KMS-11 (cell line): Measurements from ENCODE around the gene BCO1.
"Not testable (repeated sequence)": the region's sequence is repeated elsewhere in the genome, so short reads cannot be mapped to it uniquely, and the experiment has no call there.

Experiments used
- H2AFZ ChIP-seq: fragments of 200-600 bp; sonication (generic); 2 replicates; pipeline ENCODE4 v1.6.1; 2016; ENCODE audit warnings: antibody characterized with exemption, mixed run types, low read depth
- H3K27ac ChIP-seq: fragments of 200-600 bp; sonication (generic); 2 replicates; pipeline ENCODE4 v1.6.1; 2016; ENCODE audit warnings: mild to moderate bottlenecking, mixed run types
- H3K27me3 ChIP-seq: fragments of 200-600 bp; sonication (generic); 2 replicates; pipeline ENCODE4 v1.6.1; 2017; ENCODE audit warnings: mild to moderate bottlenecking, low read depth, mixed run types, moderate library complexity; ENCODE audit not compliant: insufficient read depth
- H3K36me3 ChIP-seq: fragments of 200-600 bp; sonication (generic); 2 replicates; pipeline ENCODE4 v1.6.1; 2017; ENCODE audit warnings: mild to moderate bottlenecking, mixed run types; ENCODE audit not compliant: insufficient read depth
- H3K4me1 ChIP-seq: fragments of 200-600 bp; sonication (generic); 2 replicates; pipeline ENCODE4 v1.6.1; 2016; ENCODE audit warnings: mild to moderate bottlenecking, low read depth, mixed run types; ENCODE audit not compliant: poor library complexity, severe bottlenecking
- H3K4me2 ChIP-seq: fragments of 200-600 bp; sonication (generic); 2 replicates; pipeline ENCODE4 v1.7.0; 2016; ENCODE audit warnings: mild to moderate bottlenecking, mixed run types
- H3K4me3 ChIP-seq: fragments of 200-600 bp; sonication (generic); IDR thresholded peaks from 2 replicates; pipeline ENCODE4 v1.6.1; 2017; ENCODE audit warnings: low read depth, low read length, mixed read lengths; ENCODE audit not compliant: insufficient read depth
- H3K79me2 ChIP-seq: fragments of 200-600 bp; sonication (generic); 2 replicates; pipeline ENCODE4 v1.6.1; 2016; ENCODE audit warnings: low read depth, mixed run types; ENCODE audit not compliant: insufficient read depth
- H3K9ac ChIP-seq: fragments of 200-600 bp; sonication (generic); 2 replicates; pipeline ENCODE4 v1.6.1; 2016; ENCODE audit warnings: mild to moderate bottlenecking, mixed run types
- H4K20me1 ChIP-seq: fragments of 200-600 bp; sonication (generic); 2 replicates; pipeline ENCODE4 v1.6.1; 2016; ENCODE audit warnings: mild to moderate bottlenecking, mixed run types; ENCODE audit not compliant: insufficient read depth
- CTCF ChIP-seq: fragments of 200-600 bp; sonication (generic); conservative IDR thresholded peaks from 2 replicates; pipeline ENCODE4 v1.6.1; 2017; ENCODE audit warnings: low read depth, mild to moderate bottlenecking, antibody characterized with exemption, low read length, moderate library complexity, mixed read lengths

The BCO1 gene

GRCh38 chr16:81216706-81217105 lies 21.8 kb upstream of the BCO1 start:
- no peak overlapping the region for H2AFZ ChIP-seq
- H4K20me1 ChIP-seq, result no peaks in the 10 kb centered on the region
- H3K4me3 ChIP-seq, result no peak overlapping the region
- no peaks in the 10 kb centered on the region for H3K4me1 ChIP-seq
- no peaks in the 10 kb centered on the region for H3K27me3 ChIP-seq
- no peak overlapping the region for H3K4me2 ChIP-seq
- no peaks in the 10 kb centered on the region for H3K79me2 ChIP-seq
- H3K36me3 ChIP-seq, result no peaks in the 10 kb centered on the region
- no peak for TF ChIP-seq CTCF
- H3K9ac ChIP-seq, result no peak overlapping the region
- no peak overlapping the region for H3K27ac ChIP-seq

GRCh38 chr16:81219151-81219550 lies 19.3 kb upstream of the BCO1 start:
- Histone ChIP-seq H3K4me3 (no peak overlapping the region), H2AFZ (no peak overlapping the region), H3K4me2 (no peak overlapping the region), H3K36me3 (no peaks in the 10 kb centered on the region), H4K20me1 (no peaks in the 10 kb centered on the region), H3K79me2 (no peaks in the 10 kb centered on the region), H3K27ac (no peak overlapping the region), H3K4me1 (no peaks in the 10 kb centered on the region), H3K27me3 (no peaks in the 10 kb centered on the region), H3K9ac (no peak overlapping the region)
- TF ChIP-seq CTCF, result no peak

GRCh38 chr16:81220349-81220748 lies 18.1 kb upstream of the BCO1 start:
- H3K79me2 ChIP-seq, result no peaks in the 10 kb centered on the region
- no peaks in the 10 kb centered on the region for H3K36me3 ChIP-seq
- no peak overlapping the region for H3K4me2 ChIP-seq
- no peak overlapping the region for H3K27ac ChIP-seq
- no peak for TF ChIP-seq CTCF
- H2AFZ ChIP-seq, result no peak overlapping the region
- H3K4me3 ChIP-seq, result no peak overlapping the region
- no peak overlapping the region for H3K9ac ChIP-seq
- no peaks in the 10 kb centered on the region for H3K27me3 ChIP-seq
- H4K20me1 ChIP-seq, result no peaks in the 10 kb centered on the region
- no peaks in the 10 kb centered on the region for H3K4me1 ChIP-seq

GRCh38 chr16:81221731-81222130 lies 16.8 kb upstream of the BCO1 start:
- H3K27ac ChIP-seq, result no peak overlapping the region
- no peak overlapping the region for H2AFZ ChIP-seq
- H4K20me1 ChIP-seq, result no peaks in the 10 kb centered on the region
- H3K4me2 ChIP-seq, result no peak overlapping the region
- no peak for TF ChIP-seq CTCF
- no peaks in the 10 kb centered on the region for H3K4me1 ChIP-seq
- no peak overlapping the region for H3K9ac ChIP-seq
- no peaks in the 10 kb centered on the region for H3K27me3 ChIP-seq
- no peaks in the 10 kb centered on the region for H3K79me2 ChIP-seq
- H3K4me3 ChIP-seq, result no peak overlapping the region
- no peaks in the 10 kb centered on the region for H3K36me3 ChIP-seq

- Histone ChIP-seq H3K9ac (no peak overlapping the region), H3K27me3 (no peaks in the 10 kb centered on the region), H3K79me2 (no peaks in the 10 kb centered on the region), H3K27ac (no peak overlapping the region), H4K20me1 (no peaks in the 10 kb centered on the region), H2AFZ (no peak overlapping the region), H3K36me3 (no peaks in the 10 kb centered on the region), H3K4me1 (no peaks in the 10 kb centered on the region), H3K4me2 (no peak overlapping the region), H3K4me3 (no peak overlapping the region)
- TF ChIP-seq CTCF, result no peak
These were observed 13.7 kb upstream of the BCO1 start for GRCh38 chr16:81224824-81225223.

GRCh38 chr16:81225697-81226096 lies 12.8 kb upstream of the BCO1 start:
- not testable (repeated sequence) for H3K27me3 ChIP-seq, H3K27ac ChIP-seq, H3K36me3 ChIP-seq, H4K20me1 ChIP-seq, H3K9ac ChIP-seq, H2AFZ ChIP-seq, H3K79me2 ChIP-seq, H3K4me3 ChIP-seq, H3K4me2 ChIP-seq, H3K4me1 ChIP-seq
